Endothelial cell of umbilical vein (primary cell): ENCODE measurements around the gene SMARCA2. TPM values are rescaled to one million over a fixed set of nuclear protein-coding genes. Genes with fewer than 3 reads are reported as not detected.

Experiments
- BruUV-seq: library from RNA; stranded (reverse); fragments of 400-500 nt; replicated peaks from 2 replicates; lab custom pipeline; 2021; lab: Mats Ljungman, UMichigan
- CTCF ChIA-PET: fragments of 300-600, 350-600 bp; sonication (Branson Sonifier 250); formaldehyde crosslinking; loops from one replicate; lab custom pipeline; 2021; ENCODE audit warnings: antibody characterized with exemption, inconsistent platforms; lab: Charles Lee
- POLR2A ChIA-PET: fragments of 300-600, 350-600 bp; sonication (Branson Sonifier 250); formaldehyde crosslinking; loops from one replicate; lab custom pipeline; 2021; ENCODE audit warnings: antibody characterized with exemption, inconsistent platforms; lab: Charles Lee
- DNase-seq: peaks from one replicate; pipeline ENCODE4 v3.0.0-alpha.2; 2011; ENCODE audit warnings: low read depth, low spot score
- FAIRE-seq: peaks from 2 replicates; lab custom pipeline; 2011; peaks lifted over from hg19 to GRCh38; lab: Jason Lieb, UNC
- H2AFZ ChIP-seq: 2 replicates; pipeline ENCODE4 v1.6.0; 2012; ENCODE audit warnings: low read depth, low read length, control low read depth, inconsistent platforms
- H3K27ac ChIP-seq: 2 replicates; pipeline ENCODE4 v1.5.1; 2011; ENCODE audit warnings: low read depth, mild to moderate bottlenecking, control low read depth, low read length, moderate library complexity; ENCODE audit not compliant: insufficient read depth
- H3K27me3 ChIP-seq, 2 experiments: 2 replicates each; pipeline versions ENCODE4 v1.6.0 to v1.6.1; 2011; ENCODE audit warnings: low read length in 2 of 2, mixed read lengths in 1 of 2; ENCODE audit not compliant: control insufficient read depth in 2 of 2, insufficient read depth in 2 of 2
- H3K36me3 ChIP-seq, 2 experiments: 2 replicates in 1 of 2; 3 replicates in 1 of 2; pipeline ENCODE4 v1.5.1; 2011; ENCODE audit warnings: low read length in 2 of 2, mild to moderate bottlenecking in 1 of 2, moderate library complexity in 1 of 2; ENCODE audit not compliant: control insufficient read depth in 2 of 2, insufficient read depth in 2 of 2; ENCODE audit errors: extremely low read depth in 1 of 2
- H3K4me1 ChIP-seq: 3 replicates; pipeline ENCODE4 v1.5.1; 2011; ENCODE audit warnings: mild to moderate bottlenecking, low read length; ENCODE audit not compliant: control insufficient read depth, insufficient read depth; ENCODE audit errors: extremely low read depth
- H3K4me2 ChIP-seq: 2 replicates; pipeline ENCODE4 v1.6.1; 2011; ENCODE audit warnings: low read length, control low read depth, mixed read lengths; ENCODE audit not compliant: insufficient read depth
- H3K4me3 ChIP-seq, 3 experiments: fragments of 200-600 bp in 1 of 3; sonication (generic), shearing (Covaris generic) in 1 of 3; replicated peaks in 1 of 3; 2 replicates each; pipeline ENCODE4 v1.5.1; 2011 to 2016; ENCODE audit warnings: control low read depth in 3 of 3, low read length in 3 of 3, mild to moderate bottlenecking in 2 of 3, inconsistent platforms in 1 of 3, low read depth in 1 of 3, moderate library complexity in 1 of 3; ENCODE audit not compliant: insufficient read depth in 1 of 3
- H3K79me2 ChIP-seq: 2 replicates; pipeline ENCODE4 v1.6.0; 2012; ENCODE audit warnings: low read length, inconsistent platforms; ENCODE audit not compliant: control insufficient read depth, insufficient read depth
- H3K9ac ChIP-seq: replicated peaks from 2 replicates; pipeline ENCODE3; 2011; ENCODE audit warnings: low read length, control low read depth; ENCODE audit not compliant: insufficient read depth; ENCODE audit errors: extremely low read depth
- H3K9me1 ChIP-seq: replicated peaks from 3 replicates; pipeline ENCODE4 v1.6.0; 2011; ENCODE audit warnings: mild to moderate bottlenecking, low read length; ENCODE audit not compliant: control insufficient read depth, insufficient read depth; ENCODE audit errors: extremely low read depth
- H3K9me3 ChIP-seq: replicated peaks from 2 replicates; pipeline ENCODE4 v1.5.1; 2012; ENCODE audit warnings: low read length, inconsistent platforms; ENCODE audit not compliant: control insufficient read depth, insufficient read depth
- H4K20me1 ChIP-seq: replicated peaks from 2 replicates; pipeline ENCODE3; 2011; ENCODE audit warnings: mild to moderate bottlenecking, low read length; ENCODE audit not compliant: control insufficient read depth, insufficient read depth; ENCODE audit errors: extremely low read depth
- CTCF ChIP-seq, 2 donors: IDR thresholded peaks; 1 replicate in 1 of 2; 2 replicates in 1 of 2; pipeline ENCODE4 v1.5.1; 2011; ENCODE audit warnings: low read length in 2 of 2, mild to moderate bottlenecking in 2 of 2, moderate library complexity in 2 of 2, control low read depth in 1 of 2, inconsistent platforms in 1 of 2, low read depth in 1 of 2; ENCODE audit not compliant: insufficient read depth in 1 of 2; ENCODE audit errors: extremely low read depth in 1 of 2
- EZH2 ChIP-seq: IDR thresholded peaks from 2 replicates; pipeline ENCODE4 v1.6.1; 2012; ENCODE audit warnings: borderline replicate concordance, low read depth, mild to moderate bottlenecking, moderate library complexity, low read length, inconsistent platforms; ENCODE audit not compliant: severe bottlenecking
- GATA2 ChIP-seq: IDR thresholded peaks from 2 replicates; pipeline ENCODE4 v1.7.0; 2011; ENCODE audit warnings: low read depth, mild to moderate bottlenecking, moderate library complexity, mixed read lengths, low read length; ENCODE audit not compliant: insufficient read length, insufficient read depth
- JUN ChIP-seq: IDR thresholded peaks from 2 replicates; pipeline ENCODE4 v1.6.1; 2011; ENCODE audit warnings: borderline replicate concordance, low read depth; ENCODE audit not compliant: insufficient read length, insufficient read depth
- MAX ChIP-seq: IDR thresholded peaks from 2 replicates; pipeline ENCODE4 v1.6.1; 2011; ENCODE audit not compliant: insufficient read depth, insufficient read length
- MYC ChIP-seq: IDR thresholded peaks from one replicate; pipeline ENCODE4 v1.6.1; 2011; ENCODE audit warnings: mild to moderate bottlenecking, low read depth, low read length
- POLR2A ChIP-seq: IDR thresholded peaks from 2 replicates; pipeline ENCODE4 v1.6.1; 2012; ENCODE audit warnings: low read depth, mild to moderate bottlenecking, control low read depth, low read length
- POLR2AphosphoS5 ChIP-seq: IDR thresholded peaks from 2 replicates; pipeline ENCODE4 v1.6.1; 2012; ENCODE audit warnings: low read depth, mild to moderate bottlenecking, control low read depth, low read length, moderate library complexity; ENCODE audit not compliant: insufficient read depth
- dilution Hi-C: fragments of 300-500 bp; cut with MboI; formaldehyde crosslinking; loops from one replicate; pipeline ENCODE4 v1.15.0; 2019; ENCODE audit warnings: low sequenced_read_pairs; ENCODE audit not compliant: extremely low pct_ligation_motif_present
- intact Hi-C: fragments of 100-400 bp; cut with micrococcal nuclease; formaldehyde crosslinking; loops from one replicate; pipeline ENCODE4 v1.10.0; 2022
- polyA plus RNA-seq, 4 experiments: library from polyadenylated mRNA; depleted of rRNA in 3 of 4; stranded (reverse) in 3 of 4; unstranded in 1 of 4; fragments of >200 nt; gene quantifications; 2 replicates each; pipeline versions ENCODE4 v1.2.1 to v1.2.3, GENCODE V29; 2011 to 2012; ENCODE audit warnings: missing spikeins in 1 of 4
- total RNA-seq: library from RNA; stranded (reverse); gene quantifications from 2 replicates; pipeline ENCODE4 v1.2.3, GENCODE V29; 2021

Gene SMARCA2
- total and polyA plus RNA-seq, 2 donors (not counting 3 experiments of a cell fraction or from before 2014, with no cell fraction given) = 54.5 to 79.9 TPM

GRCh38 chr9:2231829-2232228 is 216.7 kb downstream of the SMARCA2 start:
- no peak overlapping the region for H3K9ac ChIP-seq
- no peak overlapping the region for H3K4me3 ChIP-seq
- no peaks in the 10 kb centered on the region for H3K79me2 ChIP-seq
- H3K4me2 ChIP-seq = no peak overlapping the region
- H3K9me3 ChIP-seq = no peaks in the 10 kb centered on the region
- FAIRE-seq (no peak), DNase-seq (no peak)
- H3K27me3 ChIP-seq = peaks cover 0 to 2% of the 10 kb centered on the region in 2 experiments
- no peak overlapping the region for H3K27ac ChIP-seq
- CTCF ChIA-PET = interaction anchor here (3.0 kb wide), 1 partner anchor 10 kb away, joined by 17 read pairs; no protein-coding TSS in a partner anchor
- intact Hi-C loops = no loop called here
- H4K20me1 ChIP-seq = no peaks in the 10 kb centered on the region
- H3K4me1 ChIP-seq = no peaks in the 10 kb centered on the region
- H2AFZ ChIP-seq = no peak overlapping the region
- H3K9me1 ChIP-seq = no peaks in the 10 kb centered on the region
- H3K36me3 ChIP-seq = no peaks in the 10 kb centered on the region
- no peak for TF ChIP-seq MAX
- TF ChIP-seq POLR2AphosphoS5 = no peak
- no peak for TF ChIP-seq MYC
- TF ChIP-seq POLR2A = no peak
- no peak for TF ChIP-seq EZH2
- no peak for TF ChIP-seq CTCF (IDR thresholded peaks at IDR 0.05; ENCODE audit: extremely low read depth in 1 of 2, insufficient read depth in 1 of 2, low read depth in 1 of 2, low read length in 2 of 2)
- TF ChIP-seq GATA2 = no peak
- TF ChIP-seq JUN = no peak
- no TSS peak for BruUV-seq
- POLR2A ChIA-PET = no interaction called here
- dilution Hi-C loops = no loop called here
